Activated naive CD4-positive, alpha-beta T cell treated with anti-CD3 and anti-CD28 coated beads for 36 hours (primary cell): ENCODE results near the gene FBXL19. TPM values are rescaled to one million over a fixed set of nuclear protein-coding genes. Genes with fewer than 3 reads are reported as not detected.

Experiments
- CTCF ChIA-PET: fragments of 350-600 bp; sonication (Branson Sonifier 250); formaldehyde crosslinking; loops from one replicate; lab custom pipeline; 2021; ENCODE audit warnings: antibody characterized with exemption; lab: Charles Lee
- DNase-seq: peaks from one replicate; pipeline ENCODE4 v3.0.0-alpha.2; 2020
- H3K27ac Mint-ChIP-seq: one replicate; pipeline ENCODE4 v1.8.0; 2021; ENCODE audit warnings: mild to moderate bottlenecking, mixed read lengths
- H3K27me3 Mint-ChIP-seq: one replicate; pipeline ENCODE4 v1.8.0; 2021; ENCODE audit warnings: low read depth, mixed read lengths
- H3K36me3 Mint-ChIP-seq: one replicate; pipeline ENCODE4 v1.8.0; 2021; ENCODE audit warnings: low read depth, mixed read lengths
- H3K4me1 Mint-ChIP-seq: one replicate; pipeline ENCODE4 v1.8.0; 2021; ENCODE audit warnings: low read depth, mixed read lengths
- H3K4me3 Mint-ChIP-seq: one replicate; pipeline ENCODE4 v1.8.0; 2021; ENCODE audit warnings: mild to moderate bottlenecking, moderate library complexity, mixed read lengths
- H3K9me3 Mint-ChIP-seq: one replicate; pipeline ENCODE4 v1.8.0; 2021; ENCODE audit warnings: mixed read lengths
- intact Hi-C: fragments of 100-400 bp; cut with micrococcal nuclease; formaldehyde crosslinking; loops from one replicate; pipeline ENCODE4 v1.15.1; 2023
- total RNA-seq, 2 experiments: library from RNA; stranded (reverse); gene quantifications; one replicate each; pipeline ENCODE4 v1.2.3, GENCODE V29; 2021

Gene FBXL19
- total RNA-seq, 2 experiments from 2014 or later = 13.6 to 15.2 TPM

- DNase-seq = no peak
- intact Hi-C loops = no loop called here
- CTCF ChIA-PET = interaction anchor here (1.0 to 1.4 kb wide), 2 partner anchors 10 to 480 kb away, joined by 3 to 4 read pairs; no protein-coding TSS in a partner anchor
- H3K27me3 Mint-ChIP-seq = no peaks in the 10 kb centered on the region
- peaks cover 23% of the 10 kb centered on the region for H3K4me1 Mint-ChIP-seq
- H3K27ac Mint-ChIP-seq = no peak overlapping the region
- peaks cover 61% of the 10 kb centered on the region for H3K36me3 Mint-ChIP-seq
- H3K9me3 Mint-ChIP-seq = no peaks in the 10 kb centered on the region
- H3K4me3 Mint-ChIP-seq = no peak overlapping the region
These were observed 40.6 kb downstream of the FBXL19 start for GRCh38 chr16:30963925-30964511.

DNA sequence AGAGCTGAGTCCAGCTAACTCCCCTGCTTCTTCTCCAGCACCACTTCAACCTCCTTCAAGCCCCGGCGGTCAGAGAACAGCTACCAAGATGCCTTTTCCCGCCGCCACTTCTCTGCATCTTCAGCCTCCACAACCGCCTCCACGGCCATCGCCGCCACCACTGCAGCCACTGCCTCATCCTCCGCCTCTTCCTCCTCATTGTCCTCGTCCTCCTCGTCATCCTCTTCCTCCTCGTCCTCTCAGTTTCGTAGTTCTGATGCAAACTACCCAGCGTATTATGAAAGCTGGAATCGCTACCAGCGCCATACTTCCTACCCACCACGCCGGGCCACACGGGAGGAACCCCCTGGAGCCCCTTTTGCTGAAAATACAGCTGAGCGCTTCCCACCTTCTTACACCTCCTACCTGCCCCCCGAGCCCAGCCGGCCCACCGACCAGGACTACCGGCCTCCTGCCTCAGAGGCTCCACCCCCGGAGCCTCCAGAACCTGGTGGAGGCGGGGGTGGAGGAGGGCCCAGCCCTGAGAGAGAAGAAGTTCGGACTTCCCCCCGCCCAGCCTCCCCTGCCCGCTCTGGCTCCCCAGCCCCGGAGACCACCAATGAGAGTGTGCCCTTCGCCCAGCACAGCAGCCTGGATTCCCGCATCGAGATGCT lies 41.3 kb downstream of the FBXL19 start:
- H3K9me3 Mint-ChIP-seq = no peaks in the 10 kb centered on the region
- H3K4me1 Mint-ChIP-seq = peaks cover 17% of the 10 kb centered on the region
- no peak overlapping the region for H3K4me3 Mint-ChIP-seq
- CTCF ChIA-PET = interaction anchor here (1.0 to 1.4 kb wide), 2 partner anchors 11 to 479 kb away, joined by 3 to 4 read pairs; no protein-coding TSS in a partner anchor
- intact Hi-C loops = no loop called here
- H3K36me3 Mint-ChIP-seq = peaks cover 59% of the 10 kb centered on the region
- no peaks in the 10 kb centered on the region for H3K27me3 Mint-ChIP-seq
- H3K27ac Mint-ChIP-seq = no peak overlapping the region
- no peak for DNase-seq

- Mint-ChIP-seq H3K9me3 (no peaks in the 10 kb centered on the region), H3K27me3 (no peaks in the 10 kb centered on the region), H3K27ac (no peak overlapping the region), H3K4me1 (peaks cover 9% of the 10 kb centered on the region), H3K36me3 (peaks cover 52% of the 10 kb centered on the region), H3K4me3 (no peak overlapping the region)
- no peak for DNase-seq
- intact Hi-C loops = no loop called here
- CTCF ChIA-PET = interaction anchor here (1.7 kb wide), 1 partner anchor 11 kb away, joined by 7 read pairs; no protein-coding TSS in a partner anchor
These were observed 42.1 kb downstream of the FBXL19 start for GRCh38 chr16:30965436-30965835.

- no peak for DNase-seq
- H3K4me3 Mint-ChIP-seq = no peak overlapping the region
- H3K4me1 Mint-ChIP-seq = peaks cover 8% of the 10 kb centered on the region
- H3K27ac Mint-ChIP-seq = no peak overlapping the region
- no peaks in the 10 kb centered on the region for H3K9me3 Mint-ChIP-seq
- intact Hi-C loops = no loop called here
- CTCF ChIA-PET = interaction anchor here (1.7 kb wide), 1 partner anchor 12 kb away, joined by 7 read pairs; no protein-coding TSS in a partner anchor
- H3K27me3 Mint-ChIP-seq = no peaks in the 10 kb centered on the region
- H3K36me3 Mint-ChIP-seq = peaks cover 55% of the 10 kb centered on the region
These were observed 42.8 kb downstream of the FBXL19 start for GRCh38 chr16:30966033-30966619.

- intact Hi-C loops = no loop called here
- no peak overlapping the region for H3K4me3 Mint-ChIP-seq
- CTCF ChIA-PET = interaction anchor here (0.8 kb wide), 1 partner anchor 11 kb away, joined by 3 read pairs; no protein-coding TSS in a partner anchor
These were observed 44.4 kb downstream of the FBXL19 start for GRCh38 chr16:30967795-30968194.

DNA sequence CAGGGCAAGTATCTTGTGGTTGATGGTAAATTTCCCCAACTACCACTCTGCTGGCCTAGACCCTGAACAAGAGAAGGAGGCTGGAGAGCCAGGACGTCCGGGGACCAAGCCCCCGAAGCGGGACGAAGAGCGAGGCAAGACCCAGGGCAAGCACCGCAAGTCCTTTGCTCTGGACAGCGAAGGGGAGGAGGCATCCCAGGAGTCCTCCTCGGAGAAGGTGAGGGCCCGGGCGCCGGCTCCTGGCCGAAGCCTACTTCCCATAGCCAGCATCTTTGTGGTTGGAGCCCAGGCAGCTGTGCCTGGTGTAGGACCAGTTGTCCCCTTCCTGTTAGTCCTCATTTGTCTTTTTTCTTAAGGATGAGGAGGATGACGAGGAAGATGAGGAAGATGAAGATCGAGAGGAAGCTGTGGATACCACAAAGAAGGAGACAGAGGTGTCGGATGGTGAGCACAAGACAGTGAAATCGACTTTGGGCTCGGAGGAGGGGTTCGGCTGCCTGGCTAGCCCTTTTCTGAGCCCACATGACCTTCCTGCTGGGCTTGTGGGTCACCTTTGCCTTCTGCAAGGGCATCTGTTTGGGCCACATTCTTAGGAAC lies 46.0 kb downstream of the FBXL19 start:
- Mint-ChIP-seq H3K27ac (no peak overlapping the region), H3K36me3 (peaks cover 59% of the 10 kb centered on the region), H3K4me3 (no peak overlapping the region), H3K9me3 (no peaks in the 10 kb centered on the region), H3K4me1 (peaks cover 4% of the 10 kb centered on the region), H3K27me3 (no peaks in the 10 kb centered on the region)
- intact Hi-C loops = no loop called here
- DNase-seq = no peak
- CTCF ChIA-PET = interaction anchor here (0.8 to 1.0 kb wide), 2 partner anchors 8 to 15 kb away, joined by 3 to 5 read pairs; no protein-coding TSS in a partner anchor

More at GRCh38 chr16:30967795-30968194, 44.4 kb downstream of the FBXL19 start:
- Mint-ChIP-seq H3K27ac (no peak overlapping the region), H3K36me3 (peaks cover 61% of the 10 kb centered on the region), H3K4me1 (peaks cover 8% of the 10 kb centered on the region), H3K9me3 (no peaks in the 10 kb centered on the region), H3K27me3 (no peaks in the 10 kb centered on the region)
- DNase-seq = no peak

GRCh38 chr16:30971298-30971697 lies 47.9 kb downstream of the FBXL19 start:
- Mint-ChIP-seq H3K27ac (no peak overlapping the region), H3K36me3 (peaks cover 51% of the 10 kb centered on the region)
- CTCF ChIA-PET = no interaction called here

GRCh38 chr16:30972872-30973271 lies 49.5 kb downstream of the FBXL19 start:
- H3K27me3 Mint-ChIP-seq = no peaks in the 10 kb centered on the region
- CTCF ChIA-PET = interaction anchor here (0.7 kb wide), 1 partner anchor 169 kb away, joined by 3 read pairs; no protein-coding TSS in a partner anchor
- peaks cover 49% of the 10 kb centered on the region for H3K36me3 Mint-ChIP-seq
- no peaks in the 10 kb centered on the region for H3K9me3 Mint-ChIP-seq
- intact Hi-C loops = no loop called here
- H3K4me3 Mint-ChIP-seq = no peak overlapping the region
- peaks cover 2% of the 10 kb centered on the region for H3K4me1 Mint-ChIP-seq
- H3K27ac Mint-ChIP-seq = no peak overlapping the region
- no peak for DNase-seq

More at GRCh38 chr16:30971298-30971697, 47.9 kb downstream of the FBXL19 start:
- intact Hi-C loops = no loop called here
- no peaks in the 10 kb centered on the region for H3K4me1 Mint-ChIP-seq
- H3K27me3 Mint-ChIP-seq = no peaks in the 10 kb centered on the region
- no peak overlapping the region for H3K4me3 Mint-ChIP-seq
- DNase-seq = no peak
- no peaks in the 10 kb centered on the region for H3K9me3 Mint-ChIP-seq

- intact Hi-C loops = no loop called here
- Mint-ChIP-seq H3K27me3 (no peaks in the 10 kb centered on the region), H3K9me3 (no peaks in the 10 kb centered on the region), H3K4me3 (no peak overlapping the region), H3K27ac (no peak overlapping the region), H3K4me1 (peaks cover 2% of the 10 kb centered on the region), H3K36me3 (peaks cover 47% of the 10 kb centered on the region)
- no peak for DNase-seq
- CTCF ChIA-PET = no interaction called here
These were observed 51.0 kb downstream of the FBXL19 start for GRCh38 chr16:30974348-30974747.

GRCh38 chr16:30976486-30976885 lies 53.1 kb downstream of the FBXL19 start:
- no peak overlapping the region for H3K27ac Mint-ChIP-seq
- H3K27me3 Mint-ChIP-seq = no peaks in the 10 kb centered on the region
- H3K4me3 Mint-ChIP-seq = no peak overlapping the region
- no peaks in the 10 kb centered on the region for H3K9me3 Mint-ChIP-seq
- no peak for DNase-seq
- intact Hi-C loops = no loop called here
- peaks cover 38% of the 10 kb centered on the region for H3K36me3 Mint-ChIP-seq
- CTCF ChIA-PET = no interaction called here
- H3K4me1 Mint-ChIP-seq = peaks cover 2% of the 10 kb centered on the region

- Mint-ChIP-seq H3K36me3 (peaks cover 30% of the 10 kb centered on the region), H3K4me3 (no peak overlapping the region), H3K9me3 (no peaks in the 10 kb centered on the region), H3K4me1 (peaks cover 2% of the 10 kb centered on the region), H3K27ac (no peak overlapping the region), H3K27me3 (no peaks in the 10 kb centered on the region)
- CTCF ChIA-PET = no interaction called here
- no peak for DNase-seq
- intact Hi-C loops = no loop called here
These were observed 54.1 kb downstream of the FBXL19 start for GRCh38 chr16:30977502-30977901.
